Upper lobe of left lung (tissue), 6 donors: ENCODE results near the gene C19orf47. TPM values are rescaled to one million over a fixed set of nuclear protein-coding genes. Genes with fewer than 3 reads are reported as not detected.

Experiments used
- ATAC-seq, 2 donors: fragments of 200-7000 bp; cut with Tn5 transposase; one replicate each; pipeline ENCODE4 v1.9.1; 2022; ENCODE audit warnings: mild to moderate bottlenecking in 2 of 2, moderate library complexity in 2 of 2; ENCODE audit not compliant: low FRiP score in 2 of 2
- DNase-seq, 2 donors: peaks; one replicate each; pipeline ENCODE4 v3.0.0-alpha.2; 2019 to 2020
- H3K27ac ChIP-seq, 4 donors: fragments of 200-600 bp; sonication (generic); one replicate each; pipeline ENCODE4 v1.5.1; 2016 to 2019
- H3K27me3 ChIP-seq, 4 donors: fragments of 200-600 bp; sonication (generic); one replicate each; pipeline ENCODE4 v1.5.1; 2017 to 2019
- H3K36me3 ChIP-seq, 4 donors: fragments of 200-600 bp; sonication (generic); one replicate each; pipeline ENCODE4 v1.5.1; 2016 to 2019
- H3K4me1 ChIP-seq, 4 donors: fragments of 200-600 bp; sonication (generic); one replicate each; pipeline ENCODE4 v1.5.1; 2018 to 2019
- H3K4me3 ChIP-seq, 4 donors: fragments of 200-600 bp; sonication (generic); one replicate each; pipeline ENCODE4 v1.5.1; 2017 to 2019; ENCODE audit warnings: mild to moderate bottlenecking in 2 of 4, moderate library complexity in 1 of 4
- H3K9me3 ChIP-seq, 4 donors: fragments of 200-600 bp; sonication (generic); one replicate each; pipeline ENCODE4 v1.5.1; 2018 to 2019
- EP300 ChIP-seq, 4 donors: sonication (generic); formaldehyde crosslinking; IDR thresholded peaks; one replicate each; pipeline ENCODE4 v1.5.1; 2017; ENCODE audit warnings: antibody characterized with exemption in 4 of 4, control low read depth in 2 of 4
- POLR2A ChIP-seq, 4 donors: fragments of 450-650 bp; IDR thresholded peaks; one replicate each; pipeline ENCODE4 v1.5.1; 2016 to 2017; ENCODE audit warnings: antibody characterized with exemption in 4 of 4, mild to moderate bottlenecking in 2 of 4
- POLR2AphosphoS5 ChIP-seq, 2 donors: sonication (generic); formaldehyde crosslinking; IDR thresholded peaks; one replicate each; pipeline ENCODE4 v1.5.1; 2017; ENCODE audit warnings: antibody characterized with exemption in 2 of 2
- WGBS, 2 donors: methylation state at CpG; one replicate each; pipeline ENCODE4 v1.1.5; 2017 to 2018; 5-methylcytosine and 5-hydroxymethylcytosine counted together
- total RNA-seq, 6 donors: library from RNA; depleted of rRNA in 4 of 6; stranded (reverse); fragments of >200 nt in 4 of 6; gene quantifications; one replicate each; pipeline versions ENCODE4 v1.1.0 to v1.2.1, GENCODE V29; 2016 to 2021
- TF ChIP-seq, protein P1 (sequence below), 6 experiments: fragments of 450-650 bp in 4 of 6; fragments of 200-600 bp in 2 of 6; sonication (generic) in 2 of 6; IDR thresholded peaks; one replicate each; pipeline ENCODE4 v1.5.1; 2016 to 2019; ENCODE audit warnings: antibody characterized with exemption in 6 of 6
- donor health status: DM: no; HTN: no; CAD: no; lungs with moderate emphysema.
- donor health status: DM: no; HTN: yes; CAD: no; lungs with severe emphysema.

The C19orf47 gene
- total RNA-seq, 6 donors from 2014 or later: 12.6 to 59.7 (median 16.4) TPM

DNA sequence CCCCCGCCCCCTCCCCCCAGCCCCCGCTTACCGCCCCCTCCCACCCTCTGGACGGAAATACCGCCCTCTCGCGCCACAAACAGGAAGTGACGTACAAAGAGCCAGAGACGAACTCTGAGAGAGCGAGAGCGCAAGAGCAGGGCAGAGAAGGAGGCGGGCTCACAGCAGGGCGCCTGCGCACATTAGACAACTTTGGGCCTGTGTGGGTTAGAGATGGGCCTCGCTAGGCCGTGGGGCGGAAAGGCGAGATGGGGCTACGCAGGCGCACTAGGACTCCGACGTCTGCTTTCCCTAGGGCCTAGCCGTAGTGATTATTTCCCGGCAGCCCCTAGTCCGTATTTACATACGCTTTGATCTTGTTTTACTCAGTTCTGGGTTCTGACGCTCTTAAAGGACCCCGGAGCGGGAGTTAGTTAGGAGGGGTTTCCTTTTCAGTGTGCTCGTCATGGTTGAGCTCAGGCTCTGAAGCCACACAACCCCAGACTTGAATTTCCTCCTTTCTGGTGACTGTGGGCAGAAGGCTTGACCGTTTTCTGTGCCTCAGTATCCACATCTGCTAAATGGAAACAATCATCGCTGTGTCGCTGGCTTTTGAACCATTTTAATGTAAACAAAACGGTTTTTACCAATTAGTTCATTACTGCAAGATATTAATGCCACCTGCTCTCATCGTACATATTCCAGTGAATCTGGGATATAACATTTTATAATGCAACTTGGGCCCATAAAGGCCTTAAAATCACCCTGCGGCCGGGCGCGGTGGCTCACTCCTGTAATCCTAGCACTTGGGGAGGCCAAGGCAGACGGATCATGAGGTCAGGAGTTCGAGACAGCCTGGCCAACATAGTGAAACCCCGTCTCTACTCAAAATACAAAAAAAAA, 62.6 kb downstream of the C19orf47 start:
- peak overlapping the region; percentile 93 to 97 (median 94) for H3K27ac ChIP-seq
- DNase-seq (peak; percentile 95 to 99), ATAC-seq (peak; percentile 97 to 98)
- WGBS, 2 donors: 14 to 17% methylated on average over 32 to 35 of the region's 42 CpGs
- TF ChIP-seq POLR2A (IDR thresholded peaks at IDR 0.05) (peak in 2 of 4 donors; percentile 49 to 65), POLR2AphosphoS5 (IDR thresholded peaks at IDR 0.05) (peak; percentile 67 to 78), EP300 (IDR thresholded peaks at IDR 0.05) (no peak)
- TF ChIP-seq, protein P1, sequence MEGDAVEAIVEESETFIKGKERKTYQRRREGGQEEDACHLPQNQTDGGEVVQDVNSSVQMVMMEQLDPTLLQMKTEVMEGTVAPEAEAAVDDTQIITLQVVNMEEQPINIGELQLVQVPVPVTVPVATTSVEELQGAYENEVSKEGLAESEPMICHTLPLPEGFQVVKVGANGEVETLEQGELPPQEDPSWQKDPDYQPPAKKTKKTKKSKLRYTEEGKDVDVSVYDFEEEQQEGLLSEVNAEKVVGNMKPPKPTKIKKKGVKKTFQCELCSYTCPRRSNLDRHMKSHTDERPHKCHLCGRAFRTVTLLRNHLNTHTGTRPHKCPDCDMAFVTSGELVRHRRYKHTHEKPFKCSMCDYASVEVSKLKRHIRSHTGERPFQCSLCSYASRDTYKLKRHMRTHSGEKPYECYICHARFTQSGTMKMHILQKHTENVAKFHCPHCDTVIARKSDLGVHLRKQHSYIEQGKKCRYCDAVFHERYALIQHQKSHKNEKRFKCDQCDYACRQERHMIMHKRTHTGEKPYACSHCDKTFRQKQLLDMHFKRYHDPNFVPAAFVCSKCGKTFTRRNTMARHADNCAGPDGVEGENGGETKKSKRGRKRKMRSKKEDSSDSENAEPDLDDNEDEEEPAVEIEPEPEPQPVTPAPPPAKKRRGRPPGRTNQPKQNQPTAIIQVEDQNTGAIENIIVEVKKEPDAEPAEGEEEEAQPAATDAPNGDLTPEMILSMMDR (IDR thresholded peaks at IDR 0.05): no peak
- H3K4me3 ChIP-seq: peak overlapping the region; percentile 68 to 97 (median 84)
- peaks cover 0 to 4% (median 0%) of the 10 kb centered on the region in 4 donors for H3K36me3 ChIP-seq
- H3K4me1 ChIP-seq: peaks cover 31 to 47% (median 35%) of the 10 kb centered on the region in 4 donors
- H3K9me3 ChIP-seq: no peaks in the 10 kb centered on the region
- H3K27me3 ChIP-seq: no peaks in the 10 kb centered on the region

DNA sequence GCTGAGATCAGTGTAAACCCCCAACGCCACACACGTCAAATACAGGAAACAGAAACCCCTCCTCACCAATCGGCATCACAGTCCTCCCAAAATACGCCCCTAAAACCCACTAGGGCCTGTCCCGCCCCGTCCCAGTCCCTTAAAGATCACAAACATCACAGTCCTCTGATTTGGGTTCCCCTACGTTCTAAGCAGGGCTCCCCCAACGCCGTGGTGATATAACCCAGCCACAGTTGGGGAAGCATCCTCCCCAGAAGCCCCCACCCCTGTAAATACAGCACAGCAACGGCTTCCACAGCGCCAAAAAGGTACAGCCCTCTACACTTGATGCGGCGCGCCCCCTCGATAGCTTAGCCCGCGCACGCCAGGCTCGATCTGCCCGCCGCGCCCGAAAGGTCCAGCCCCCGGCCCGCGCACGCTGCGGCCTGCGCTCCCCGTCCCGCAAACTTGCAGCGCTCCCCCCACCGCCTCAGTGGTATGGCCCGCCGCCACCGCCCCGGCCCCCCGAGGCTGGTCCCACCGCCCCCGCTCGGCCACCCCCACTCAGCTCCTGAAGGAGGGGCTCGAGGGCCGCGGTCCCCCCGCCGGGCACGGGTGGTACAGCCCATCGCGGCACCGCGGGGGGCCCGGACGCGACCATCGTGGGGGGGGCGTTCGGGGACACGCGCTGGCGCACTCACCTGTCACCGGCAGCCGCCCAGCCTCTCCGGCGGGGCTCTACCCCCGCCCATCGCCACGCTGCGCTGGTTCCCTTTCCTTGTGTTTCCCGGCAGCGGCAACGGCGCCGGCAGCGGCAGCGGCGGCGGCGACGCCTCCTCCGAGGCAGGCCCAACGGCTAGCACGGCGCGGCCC, 63.5 kb downstream of the C19orf47 start, which contains the start of gene AKT2:
Gene AKT2 (minus strand): TSS at position 845 of the 852 bp plus-strand sequence. CDS start 20,078 bp downstream, outside the sequence.
- H3K27me3 ChIP-seq: no peaks in the 10 kb centered on the region
- no peaks in the 10 kb centered on the region for H3K9me3 ChIP-seq
- 0% methylated on average over 7 to 34 of the region's 84 CpGs for WGBS, 2 donors
- H3K4me1 ChIP-seq: peaks cover 37 to 55% (median 43%) of the 10 kb centered on the region in 4 donors
- DNase-seq (peak in 1 of 2 donors; percentile 94), ATAC-seq (peak; percentile 8 to 70)
- peaks cover 0 to 4% (median 0%) of the 10 kb centered on the region in 4 donors for H3K36me3 ChIP-seq
- H3K4me3 ChIP-seq: peak within 1 kb of the TSS; percentile 68 to 97 (median 84)
- H3K27ac ChIP-seq: peak within 1 kb of the TSS; percentile 93 to 97 (median 94)
- TF ChIP-seq, protein P1 (IDR thresholded peaks at IDR 0.05): peak in 1 of 6 experiments; percentile 20
- TF ChIP-seq EP300 (IDR thresholded peaks at IDR 0.05): no peak
- TF ChIP-seq POLR2A (IDR thresholded peaks at IDR 0.05): peak in 1 of 4 donors; percentile 20
- TF ChIP-seq POLR2AphosphoS5 (IDR thresholded peaks at IDR 0.05): no peak

DNA sequence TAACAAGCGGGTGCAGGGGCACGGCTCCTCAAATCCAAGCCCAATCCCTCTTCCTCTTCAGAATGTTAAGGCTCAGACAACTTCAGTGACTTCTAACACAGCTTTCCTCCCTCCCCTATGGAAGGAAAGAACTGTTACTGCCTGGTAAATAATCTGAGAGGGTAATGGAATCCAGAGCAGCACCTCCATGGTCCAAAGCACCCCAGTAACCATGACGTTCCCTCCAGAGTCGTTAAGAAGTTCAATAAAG, 64.0 kb downstream of the C19orf47 start:
- H3K4me3 ChIP-seq: peak overlapping the region; percentile 68 to 97 (median 84)
- H3K36me3 ChIP-seq: peaks cover 0 to 4% (median 0%) of the 10 kb centered on the region in 4 donors
- no peaks in the 10 kb centered on the region for H3K9me3 ChIP-seq
- no peak for ATAC-seq
- no peak for DNase-seq
- WGBS, 2 donors: 6 to 7% methylated on average over 4 of the region's 4 CpGs
- H3K27me3 ChIP-seq: no peaks in the 10 kb centered on the region
- peaks cover 42 to 61% (median 47%) of the 10 kb centered on the region in 4 donors for H3K4me1 ChIP-seq
- TF ChIP-seq POLR2AphosphoS5 (IDR thresholded peaks at IDR 0.05) (no peak), POLR2A (IDR thresholded peaks at IDR 0.05) (no peak), EP300 (IDR thresholded peaks at IDR 0.05) (no peak)
- TF ChIP-seq, protein P1 (IDR thresholded peaks at IDR 0.05): no peak
- H3K27ac ChIP-seq: peak overlapping the region; percentile 93 to 97 (median 94)

- Histone ChIP-seq H3K4me1 (peaks cover 43 to 66% (median 50%) of the 10 kb centered on the region in 4 donors), H3K27me3 (no peaks in the 10 kb centered on the region), H3K4me3 (peak overlapping the region; percentile 68 to 97 (median 84)), H3K27ac (peak overlapping the region; percentile 93 to 97 (median 94)), H3K9me3 (no peaks in the 10 kb centered on the region), H3K36me3 (peaks cover 0 to 4% (median 0%) of the 10 kb centered on the region in 4 donors)
- no peak for DNase-seq
- WGBS, 2 donors: 55 to 61% methylated on average over 3 to 9 of the region's 12 CpGs
- no peak for ATAC-seq
- TF ChIP-seq, protein P1 (IDR thresholded peaks at IDR 0.05): no peak
- TF ChIP-seq POLR2AphosphoS5 (IDR thresholded peaks at IDR 0.05): no peak
- no peak for TF ChIP-seq EP300 (IDR thresholded peaks at IDR 0.05)
- TF ChIP-seq POLR2A (IDR thresholded peaks at IDR 0.05): no peak
Observed at GRCh38 chr19:40283414-40284250, 64.6 kb downstream of the C19orf47 start.
